ENCODE results near the gene ARHGAP31. TPM values are rescaled to one million over a fixed set of nuclear protein-coding genes. Genes with fewer than 3 reads are reported as not detected.

The ARHGAP31 gene
- polyA plus RNA-seq, 1 donor from 2014 or later, result not detected

DNA sequence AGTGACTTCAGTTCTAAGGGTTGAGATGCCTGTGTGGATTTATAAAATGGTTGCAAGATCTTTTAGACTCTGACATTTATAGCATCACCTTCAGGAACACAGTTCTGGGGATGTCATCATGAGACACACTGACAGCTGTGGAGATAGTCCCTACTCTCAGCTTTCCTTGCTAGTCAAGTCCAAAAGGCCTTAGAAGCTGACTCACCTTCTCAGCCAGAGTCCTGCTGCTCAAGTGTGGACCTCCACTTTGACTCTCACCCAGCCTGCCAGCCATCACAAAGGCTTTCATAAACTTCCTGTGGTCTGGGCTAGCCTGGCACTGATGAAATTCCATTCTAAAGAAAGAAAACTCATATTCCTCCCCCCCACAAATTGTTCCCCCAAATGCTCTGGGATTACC, 124.5 kb downstream of the ARHGAP31 start:
- Histone ChIP-seq H3K79me2 (replicated peaks; ENCODE audit: insufficient read depth, low read length) (no peaks in the 10 kb centered on the region), H2AFZ (ENCODE audit: low read depth, low read length) (no peak overlapping the region), H3K9ac (ENCODE audit: low read length) (no peak overlapping the region), H4K20me1 (ENCODE audit: insufficient read depth) (no peaks in the 10 kb centered on the region), H3K4me3 (ENCODE audit: low read length) (no peak overlapping the region), H3K9me3 (ENCODE audit: low read length) (no peaks in the 10 kb centered on the region), H3K4me2 (ENCODE audit: low read length) (no peak overlapping the region), H3K27ac (ENCODE audit: low read length) (no peak overlapping the region), H3K27me3 (ENCODE audit: insufficient read depth, low read depth, low read length) (no peaks in the 10 kb centered on the region), H3K9me2 (ENCODE audit: insufficient read depth, low read length) (no peaks in the 10 kb centered on the region), H3K36me3 (ENCODE audit: insufficient read depth, low read length) (no peaks in the 10 kb centered on the region), H3F3A (ENCODE audit: insufficient read depth, low read length, poor library complexity, severe bottlenecking) (no peaks in the 10 kb centered on the region)
- TF ChIP-seq TAF1 (IDR thresholded peaks at IDR 0.05; ENCODE audit: low read depth) (no peak), POLR2AphosphoS5 (IDR thresholded peaks at IDR 0.05) (no peak), MXI1 (conservative IDR thresholded peaks at IDR 0.05; ENCODE audit: poor library complexity, severe bottlenecking) (no peak), SMC3 (conservative IDR thresholded peaks at IDR 0.05; ENCODE audit: poor library complexity) (no peak), RAD21 (conservative IDR thresholded peaks at IDR 0.05) (no peak), EZH2 (IDR thresholded peaks at IDR 0.05; ENCODE audit: borderline replicate concordance, insufficient read depth, low read length, poor library complexity, severe bottlenecking) (no peak), EP300 (conservative IDR thresholded peaks at IDR 0.05; ENCODE audit: poor library complexity, severe bottlenecking) (no peak)
- TF ChIP-seq, protein P1, sequence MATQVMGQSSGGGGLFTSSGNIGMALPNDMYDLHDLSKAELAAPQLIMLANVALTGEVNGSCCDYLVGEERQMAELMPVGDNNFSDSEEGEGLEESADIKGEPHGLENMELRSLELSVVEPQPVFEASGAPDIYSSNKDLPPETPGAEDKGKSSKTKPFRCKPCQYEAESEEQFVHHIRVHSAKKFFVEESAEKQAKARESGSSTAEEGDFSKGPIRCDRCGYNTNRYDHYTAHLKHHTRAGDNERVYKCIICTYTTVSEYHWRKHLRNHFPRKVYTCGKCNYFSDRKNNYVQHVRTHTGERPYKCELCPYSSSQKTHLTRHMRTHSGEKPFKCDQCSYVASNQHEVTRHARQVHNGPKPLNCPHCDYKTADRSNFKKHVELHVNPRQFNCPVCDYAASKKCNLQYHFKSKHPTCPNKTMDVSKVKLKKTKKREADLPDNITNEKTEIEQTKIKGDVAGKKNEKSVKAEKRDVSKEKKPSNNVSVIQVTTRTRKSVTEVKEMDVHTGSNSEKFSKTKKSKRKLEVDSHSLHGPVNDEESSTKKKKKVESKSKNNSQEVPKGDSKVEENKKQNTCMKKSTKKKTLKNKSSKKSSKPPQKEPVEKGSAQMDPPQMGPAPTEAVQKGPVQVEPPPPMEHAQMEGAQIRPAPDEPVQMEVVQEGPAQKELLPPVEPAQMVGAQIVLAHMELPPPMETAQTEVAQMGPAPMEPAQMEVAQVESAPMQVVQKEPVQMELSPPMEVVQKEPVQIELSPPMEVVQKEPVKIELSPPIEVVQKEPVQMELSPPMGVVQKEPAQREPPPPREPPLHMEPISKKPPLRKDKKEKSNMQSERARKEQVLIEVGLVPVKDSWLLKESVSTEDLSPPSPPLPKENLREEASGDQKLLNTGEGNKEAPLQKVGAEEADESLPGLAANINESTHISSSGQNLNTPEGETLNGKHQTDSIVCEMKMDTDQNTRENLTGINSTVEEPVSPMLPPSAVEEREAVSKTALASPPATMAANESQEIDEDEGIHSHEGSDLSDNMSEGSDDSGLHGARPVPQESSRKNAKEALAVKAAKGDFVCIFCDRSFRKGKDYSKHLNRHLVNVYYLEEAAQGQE (IDR thresholded peaks at IDR 0.05; ENCODE audit: borderline replicate concordance), result no peak
- TF ChIP-seq, protein P2, sequence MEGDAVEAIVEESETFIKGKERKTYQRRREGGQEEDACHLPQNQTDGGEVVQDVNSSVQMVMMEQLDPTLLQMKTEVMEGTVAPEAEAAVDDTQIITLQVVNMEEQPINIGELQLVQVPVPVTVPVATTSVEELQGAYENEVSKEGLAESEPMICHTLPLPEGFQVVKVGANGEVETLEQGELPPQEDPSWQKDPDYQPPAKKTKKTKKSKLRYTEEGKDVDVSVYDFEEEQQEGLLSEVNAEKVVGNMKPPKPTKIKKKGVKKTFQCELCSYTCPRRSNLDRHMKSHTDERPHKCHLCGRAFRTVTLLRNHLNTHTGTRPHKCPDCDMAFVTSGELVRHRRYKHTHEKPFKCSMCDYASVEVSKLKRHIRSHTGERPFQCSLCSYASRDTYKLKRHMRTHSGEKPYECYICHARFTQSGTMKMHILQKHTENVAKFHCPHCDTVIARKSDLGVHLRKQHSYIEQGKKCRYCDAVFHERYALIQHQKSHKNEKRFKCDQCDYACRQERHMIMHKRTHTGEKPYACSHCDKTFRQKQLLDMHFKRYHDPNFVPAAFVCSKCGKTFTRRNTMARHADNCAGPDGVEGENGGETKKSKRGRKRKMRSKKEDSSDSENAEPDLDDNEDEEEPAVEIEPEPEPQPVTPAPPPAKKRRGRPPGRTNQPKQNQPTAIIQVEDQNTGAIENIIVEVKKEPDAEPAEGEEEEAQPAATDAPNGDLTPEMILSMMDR (IDR thresholded peaks at IDR 0.05; ENCODE audit: poor library complexity, severe bottlenecking), result no peak

DNA sequence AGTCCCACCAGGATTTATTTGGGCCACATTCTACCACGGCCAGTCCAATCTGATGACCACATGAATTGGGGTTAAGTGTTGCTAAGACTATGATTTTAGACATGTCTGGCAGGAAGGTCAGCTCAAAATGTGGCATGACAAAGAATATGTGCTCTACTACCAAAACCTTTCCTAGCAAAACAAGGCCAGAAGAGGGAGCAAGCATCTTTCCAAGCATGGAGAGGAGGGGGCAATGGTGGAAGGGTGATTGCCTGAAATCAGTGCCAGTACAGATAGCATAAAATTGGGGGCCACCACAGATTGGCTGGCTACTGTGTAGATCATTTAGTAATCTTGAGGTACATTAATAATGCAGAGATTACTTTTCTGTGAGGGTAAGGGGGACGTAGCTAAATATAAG, 126.0 kb downstream of the ARHGAP31 start:
- TF ChIP-seq, protein P1 (IDR thresholded peaks at IDR 0.05; ENCODE audit: borderline replicate concordance), result no peak
- H3K4me3 ChIP-seq (ENCODE audit: low read length), result no peak overlapping the region

More for the DNA sequence above, 126.0 kb downstream of the ARHGAP31 start:
- no peaks in the 10 kb centered on the region for H3K9me3 ChIP-seq (ENCODE audit: low read length)
- H3K79me2 ChIP-seq (replicated peaks; ENCODE audit: insufficient read depth, low read length), result no peaks in the 10 kb centered on the region
- H3K27me3 ChIP-seq (ENCODE audit: insufficient read depth, low read depth, low read length), result no peaks in the 10 kb centered on the region
- H3K9me2 ChIP-seq (ENCODE audit: insufficient read depth, low read length), result no peaks in the 10 kb centered on the region
- no peaks in the 10 kb centered on the region for H4K20me1 ChIP-seq (ENCODE audit: insufficient read depth)
- H2AFZ ChIP-seq (ENCODE audit: low read depth, low read length), result no peak overlapping the region
- H3K36me3 ChIP-seq (ENCODE audit: insufficient read depth, low read length), result no peaks in the 10 kb centered on the region
- no peak overlapping the region for H3K4me2 ChIP-seq (ENCODE audit: low read length)
- no peak overlapping the region for H3K9ac ChIP-seq (ENCODE audit: low read length)
- no peaks in the 10 kb centered on the region for H3F3A ChIP-seq (ENCODE audit: insufficient read depth, low read length, poor library complexity, severe bottlenecking)
- H3K27ac ChIP-seq (ENCODE audit: low read length), result no peak overlapping the region

All from neural cell (in vitro differentiated cells).